Neural cell (in vitro differentiated cells): ENCODE results near the gene PRR16. TPM values are rescaled to one million over a fixed set of nuclear protein-coding genes. Genes with fewer than 3 reads are reported as not detected.

ENCODE experiments used
- H2AFZ ChIP-seq: fragments of 200-600, 300-800 bp; sonication (generic), shearing (Covaris generic); 2 replicates; pipeline ENCODE4 v1.6.0; 2014; ENCODE audit warnings: low read depth, mild to moderate bottlenecking, antibody characterized with exemption, low read length, moderate library complexity
- H3F3A ChIP-seq: fragments of 200-600 bp; shearing (Covaris generic); 2 replicates; pipeline ENCODE4 v1.6.1; 2016; ENCODE audit warnings: mild to moderate bottlenecking, moderate library complexity, mixed read lengths, antibody characterized with exemption, low read length; ENCODE audit not compliant: insufficient read depth, poor library complexity, severe bottlenecking
- H3K27ac ChIP-seq: fragments of 200-600, 300-800 bp; sonication (generic), shearing (Covaris generic); 2 replicates; pipeline ENCODE4 v1.5.1; 2014; ENCODE audit warnings: mild to moderate bottlenecking, low read length, moderate library complexity
- H3K27me3 ChIP-seq: fragments of 300-800, 200-600 bp; sonication (generic), shearing (Covaris generic); 2 replicates; pipeline ENCODE4 v1.6.0; 2014; ENCODE audit warnings: mild to moderate bottlenecking, low read depth, low read length, moderate library complexity; ENCODE audit not compliant: insufficient read depth
- H3K36me3 ChIP-seq: fragments of 300-800, 200-600 bp; sonication (generic), shearing (Covaris generic); 2 replicates; pipeline ENCODE4 v1.5.1; 2014; ENCODE audit warnings: mild to moderate bottlenecking, antibody characterized with exemption, low read length, moderate library complexity; ENCODE audit not compliant: insufficient read depth
- H3K4me2 ChIP-seq: fragments of 300-800, 200-600 bp; sonication (generic), shearing (Covaris generic); 2 replicates; pipeline ENCODE4 v1.6.0; 2014; ENCODE audit warnings: mild to moderate bottlenecking, low read length
- H3K4me3 ChIP-seq: fragments of 300-800, 200-600 bp; sonication (generic), shearing (Covaris generic); 2 replicates; pipeline ENCODE4 v1.5.1; 2014; ENCODE audit warnings: mild to moderate bottlenecking, low read length, moderate library complexity
- H3K79me2 ChIP-seq: fragments of 200-600 bp; shearing (Covaris generic); replicated peaks from 2 replicates; pipeline ENCODE4 v1.6.0; 2014; ENCODE audit warnings: mild to moderate bottlenecking, low read length, moderate library complexity; ENCODE audit not compliant: insufficient read depth
- H3K9ac ChIP-seq: fragments of 300-800, 200-600 bp; sonication (generic), shearing (Covaris generic); 2 replicates; pipeline ENCODE4 v1.6.1; 2016; ENCODE audit warnings: mild to moderate bottlenecking, low read length, mixed read lengths
- H3K9me2 ChIP-seq: fragments of 200-600 bp; shearing (Covaris generic); 2 replicates; pipeline ENCODE4 v1.6.1; 2016; ENCODE audit warnings: mild to moderate bottlenecking, low read length, mixed read lengths; ENCODE audit not compliant: insufficient read depth
- H3K9me3 ChIP-seq: fragments of 200-600, 300-800 bp; sonication (generic), shearing (Covaris generic); 2 replicates; pipeline ENCODE4 v1.6.1; 2016; ENCODE audit warnings: mild to moderate bottlenecking, mixed run types, low read length, moderate library complexity, mixed read lengths
- H4K20me1 ChIP-seq: fragments of 200-600 bp; shearing (Covaris generic); 2 replicates; pipeline ENCODE4 v1.6.1; 2016; ENCODE audit warnings: mild to moderate bottlenecking, mixed run types; ENCODE audit not compliant: insufficient read depth
- EP300 ChIP-seq: fragments of 450-650 bp; conservative IDR thresholded peaks from 2 replicates; pipeline ENCODE4 v1.6.1; 2014; ENCODE audit warnings: antibody characterized with exemption, mild to moderate bottlenecking, moderate library complexity; ENCODE audit not compliant: poor library complexity, severe bottlenecking
- EZH2 ChIP-seq: fragments of 200-600, 300-800 bp; shearing (Covaris generic), sonication (generic); IDR thresholded peaks from 2 replicates; pipeline ENCODE4 v1.6.1; 2014; ENCODE audit warnings: antibody characterized with exemption, low read length, borderline replicate concordance, mild to moderate bottlenecking; ENCODE audit not compliant: insufficient read depth, poor library complexity, severe bottlenecking
- MXI1 ChIP-seq: fragments of 450-650 bp; conservative IDR thresholded peaks from 2 replicates; pipeline ENCODE4 v1.6.1; 2014; ENCODE audit warnings: antibody characterized with exemption, mild to moderate bottlenecking; ENCODE audit not compliant: poor library complexity, severe bottlenecking
- POLR2AphosphoS5 ChIP-seq: IDR thresholded peaks from 2 replicates; pipeline ENCODE4 v1.6.1; 2012
- RAD21 ChIP-seq: fragments of 450-650 bp; conservative IDR thresholded peaks from 2 replicates; pipeline ENCODE4 v1.6.1; 2014; ENCODE audit warnings: antibody characterized with exemption, mild to moderate bottlenecking, moderate library complexity
- SMC3 ChIP-seq: fragments of 450-650 bp; conservative IDR thresholded peaks from 2 replicates; pipeline ENCODE4 v1.6.1; 2014; ENCODE audit warnings: antibody characterized with exemption, mild to moderate bottlenecking, moderate library complexity; ENCODE audit not compliant: poor library complexity
- TAF1 ChIP-seq: IDR thresholded peaks from 2 replicates; pipeline ENCODE4 v1.6.1; 2012; ENCODE audit warnings: low read depth
- polyA plus RNA-seq: library from polyadenylated mRNA; depleted of rRNA; stranded (reverse); fragments of >200 nt; gene quantifications from 2 replicates; pipeline ENCODE4 v1.2.3, GENCODE V29; 2014
- TF ChIP-seq, protein P1 (sequence below): fragments of 450-650 bp; IDR thresholded peaks from 2 replicates; pipeline ENCODE4 v1.5.1; 2014; ENCODE audit warnings: antibody characterized with exemption, mild to moderate bottlenecking, moderate library complexity; ENCODE audit not compliant: poor library complexity, severe bottlenecking
- TF ChIP-seq, protein P2 (sequence below): IDR thresholded peaks from 2 replicates; pipeline ENCODE4 v1.6.1; 2012; ENCODE audit warnings: borderline replicate concordance

Gene PRR16
- polyA plus RNA-seq, 1 donor from 2014 or later: 1.7 TPM

GRCh38 chr5:120677481-120677880, 213.4 kb downstream of the PRR16 start:
- no peak overlapping the region for H2AFZ ChIP-seq
- no peak overlapping the region for H3K9ac ChIP-seq
- TF ChIP-seq EZH2 (no peak), POLR2AphosphoS5 (no peak), TAF1 (no peak), EP300 (no peak), MXI1 (no peak), RAD21 (no peak), SMC3 (no peak)
- TF ChIP-seq, protein P1, sequence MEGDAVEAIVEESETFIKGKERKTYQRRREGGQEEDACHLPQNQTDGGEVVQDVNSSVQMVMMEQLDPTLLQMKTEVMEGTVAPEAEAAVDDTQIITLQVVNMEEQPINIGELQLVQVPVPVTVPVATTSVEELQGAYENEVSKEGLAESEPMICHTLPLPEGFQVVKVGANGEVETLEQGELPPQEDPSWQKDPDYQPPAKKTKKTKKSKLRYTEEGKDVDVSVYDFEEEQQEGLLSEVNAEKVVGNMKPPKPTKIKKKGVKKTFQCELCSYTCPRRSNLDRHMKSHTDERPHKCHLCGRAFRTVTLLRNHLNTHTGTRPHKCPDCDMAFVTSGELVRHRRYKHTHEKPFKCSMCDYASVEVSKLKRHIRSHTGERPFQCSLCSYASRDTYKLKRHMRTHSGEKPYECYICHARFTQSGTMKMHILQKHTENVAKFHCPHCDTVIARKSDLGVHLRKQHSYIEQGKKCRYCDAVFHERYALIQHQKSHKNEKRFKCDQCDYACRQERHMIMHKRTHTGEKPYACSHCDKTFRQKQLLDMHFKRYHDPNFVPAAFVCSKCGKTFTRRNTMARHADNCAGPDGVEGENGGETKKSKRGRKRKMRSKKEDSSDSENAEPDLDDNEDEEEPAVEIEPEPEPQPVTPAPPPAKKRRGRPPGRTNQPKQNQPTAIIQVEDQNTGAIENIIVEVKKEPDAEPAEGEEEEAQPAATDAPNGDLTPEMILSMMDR: no peak
- TF ChIP-seq, protein P2, sequence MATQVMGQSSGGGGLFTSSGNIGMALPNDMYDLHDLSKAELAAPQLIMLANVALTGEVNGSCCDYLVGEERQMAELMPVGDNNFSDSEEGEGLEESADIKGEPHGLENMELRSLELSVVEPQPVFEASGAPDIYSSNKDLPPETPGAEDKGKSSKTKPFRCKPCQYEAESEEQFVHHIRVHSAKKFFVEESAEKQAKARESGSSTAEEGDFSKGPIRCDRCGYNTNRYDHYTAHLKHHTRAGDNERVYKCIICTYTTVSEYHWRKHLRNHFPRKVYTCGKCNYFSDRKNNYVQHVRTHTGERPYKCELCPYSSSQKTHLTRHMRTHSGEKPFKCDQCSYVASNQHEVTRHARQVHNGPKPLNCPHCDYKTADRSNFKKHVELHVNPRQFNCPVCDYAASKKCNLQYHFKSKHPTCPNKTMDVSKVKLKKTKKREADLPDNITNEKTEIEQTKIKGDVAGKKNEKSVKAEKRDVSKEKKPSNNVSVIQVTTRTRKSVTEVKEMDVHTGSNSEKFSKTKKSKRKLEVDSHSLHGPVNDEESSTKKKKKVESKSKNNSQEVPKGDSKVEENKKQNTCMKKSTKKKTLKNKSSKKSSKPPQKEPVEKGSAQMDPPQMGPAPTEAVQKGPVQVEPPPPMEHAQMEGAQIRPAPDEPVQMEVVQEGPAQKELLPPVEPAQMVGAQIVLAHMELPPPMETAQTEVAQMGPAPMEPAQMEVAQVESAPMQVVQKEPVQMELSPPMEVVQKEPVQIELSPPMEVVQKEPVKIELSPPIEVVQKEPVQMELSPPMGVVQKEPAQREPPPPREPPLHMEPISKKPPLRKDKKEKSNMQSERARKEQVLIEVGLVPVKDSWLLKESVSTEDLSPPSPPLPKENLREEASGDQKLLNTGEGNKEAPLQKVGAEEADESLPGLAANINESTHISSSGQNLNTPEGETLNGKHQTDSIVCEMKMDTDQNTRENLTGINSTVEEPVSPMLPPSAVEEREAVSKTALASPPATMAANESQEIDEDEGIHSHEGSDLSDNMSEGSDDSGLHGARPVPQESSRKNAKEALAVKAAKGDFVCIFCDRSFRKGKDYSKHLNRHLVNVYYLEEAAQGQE: no peak
- no peaks in the 10 kb centered on the region for H3K79me2 ChIP-seq
- no peaks in the 10 kb centered on the region for H3K36me3 ChIP-seq
- no peaks in the 10 kb centered on the region for H3F3A ChIP-seq
- H3K9me2 ChIP-seq: no peaks in the 10 kb centered on the region
- no peak overlapping the region for H3K4me2 ChIP-seq
- no peaks in the 10 kb centered on the region for H3K9me3 ChIP-seq
- no peak overlapping the region for H3K4me3 ChIP-seq
- no peaks in the 10 kb centered on the region for H3K27me3 ChIP-seq
- no peaks in the 10 kb centered on the region for H4K20me1 ChIP-seq
- H3K27ac ChIP-seq: no peak overlapping the region

- Histone ChIP-seq H3K4me3 (no peak overlapping the region), H3K9me2 (no peaks in the 10 kb centered on the region), H3K27ac (no peak overlapping the region), H3K79me2 (no peaks in the 10 kb centered on the region), H2AFZ (no peak overlapping the region), H4K20me1 (no peaks in the 10 kb centered on the region), H3K36me3 (no peaks in the 10 kb centered on the region), H3K4me2 (no peak overlapping the region), H3K9ac (no peak overlapping the region), H3F3A (no peaks in the 10 kb centered on the region), H3K27me3 (no peaks in the 10 kb centered on the region), H3K9me3 (no peaks in the 10 kb centered on the region)
- TF ChIP-seq RAD21 (no peak), SMC3 (no peak), POLR2AphosphoS5 (no peak), TAF1 (no peak), MXI1 (no peak), EZH2 (no peak), EP300 (no peak)
- TF ChIP-seq, protein P2: no peak
- TF ChIP-seq, protein P1: no peak
These were observed 214.2 kb downstream of the PRR16 start for GRCh38 chr5:120678279-120678678.
